Kidney (tissue), 14 donors: ENCODE measurements around the gene DDX41. TPM values are rescaled to one million over a fixed set of nuclear protein-coding genes. Genes with fewer than 3 reads are reported as not detected.

Source experiments
- DNase-seq, 5 donors: peaks; one replicate each; pipeline ENCODE4 v3.0.0-alpha.2; 2013 to 2020
- FAIRE-seq: peaks from 2 replicates; lab custom pipeline; 2012; peaks lifted over from hg19 to GRCh38; lab: Jason Lieb, UNC
- H3K27ac ChIP-seq, 2 donors: one replicate each; pipeline ENCODE4 v1.7.0; 2013; ENCODE audit warnings: low read depth in 2 of 2, low read length in 2 of 2, inconsistent platforms in 1 of 2
- H3K27me3 ChIP-seq: one replicate; pipeline ENCODE4 v1.7.1; 2013; ENCODE audit warnings: low read length, inconsistent platforms; ENCODE audit not compliant: control insufficient read depth, insufficient read depth
- H3K36me3 ChIP-seq, 3 donors: one replicate each; pipeline versions ENCODE4 v1.7.0 to v1.7.1; 2013; ENCODE audit warnings: low read length in 3 of 3, control low read depth in 1 of 3, inconsistent platforms in 1 of 3; ENCODE audit not compliant: insufficient read depth in 3 of 3, control insufficient read depth in 2 of 3
- H3K4me1 ChIP-seq, 3 donors: one replicate each; pipeline versions ENCODE4 v1.7.0 to v1.7.1; 2013; ENCODE audit warnings: low read length in 3 of 3, inconsistent platforms in 1 of 3, low read depth in 1 of 3; ENCODE audit not compliant: control insufficient read depth in 2 of 3, insufficient read depth in 2 of 3
- H3K4me3 ChIP-seq, 3 donors: one replicate each; pipeline versions ENCODE4 v1.7.0 to v1.8.1; 2013; ENCODE audit warnings: low read length in 3 of 3, control low read depth in 1 of 3, inconsistent platforms in 1 of 3
- H3K9ac ChIP-seq, 3 donors: one replicate each; pipeline versions ENCODE4 v1.7.0 to v1.7.1; 2013; ENCODE audit warnings: low read length in 3 of 3, control low read depth in 1 of 3, inconsistent platforms in 1 of 3
- H3K9me3 ChIP-seq, 3 donors: one replicate each; pipeline versions ENCODE4 v1.7.0 to v1.7.1; 2013; ENCODE audit warnings: low read length in 3 of 3, control low read depth in 1 of 3, inconsistent platforms in 1 of 3; ENCODE audit not compliant: control insufficient read depth in 2 of 3, insufficient read depth in 1 of 3
- CTCF ChIP-seq: IDR thresholded peaks from 3 replicates; pipeline ENCODE4 v1.5.1; 2012; ENCODE audit warnings: mild to moderate bottlenecking, moderate library complexity, borderline replicate concordance; ENCODE audit not compliant: insufficient read depth; ENCODE audit errors: extremely low read depth
- intact Hi-C: fragments of 100-400 bp; cut with DNase I; formaldehyde crosslinking; loops from one replicate; pipeline ENCODE4 v1.11.1; 2022
- polyA plus RNA-seq: library from polyadenylated mRNA; stranded (reverse); fragments of 350-450 nt; fragmentation: Illumina TruSeq; extraction: RNeasy Lipid Tissue Mini Kit (QIAGEN cat#74804); gene quantifications from one replicate; pipeline ENCODE4 v1.2.3, GENCODE V29; 2014; ENCODE audit warnings: low read depth, low replicate concordance; ENCODE audit not compliant: insufficient read depth
- total RNA-seq: library from RNA; stranded (reverse); fragmentation: NEBNext Ultra II Directional; extraction: Animal tissue kit (Norgen Biotek cat#: 25700); gene quantifications from one replicate; pipeline ENCODE4 v1.2.1, GENCODE V29; 2021
- donor health status: control.
- donor health status: control.
- donor health status: control.
- donor health status: control.
- donor health status: control.
- donor health status: DM: yes; HTN: yes; CAD: no.
- donor health status: Normal renal cell carcinoma (clear cell type).

Gene DDX41
- total and polyA plus RNA-seq, 2 donors from 2014 or later = 86.7 to 97.3 TPM

- Histone ChIP-seq H3K9me3 (no peaks in the 10 kb centered on the region), H3K4me3 (peak overlapping the region in 1 of 3 donors; percentile 99), H3K4me1 (peaks cover 3 to 16% (median 15%) of the 10 kb centered on the region in 3 donors), H3K9ac (no peak overlapping the region), H3K36me3 (peaks cover 0 to 8% (median 0%) of the 10 kb centered on the region in 3 donors), H3K27ac (no peak overlapping the region), H3K27me3 (no peaks in the 10 kb centered on the region)
- intact Hi-C loops = no loop called here
- DNase-seq (no peak), FAIRE-seq (no peak)
- no peak for TF ChIP-seq CTCF
Observed at GRCh38 chr5:177555228-177555627, 38.5 kb upstream of the DDX41 start.

DNA sequence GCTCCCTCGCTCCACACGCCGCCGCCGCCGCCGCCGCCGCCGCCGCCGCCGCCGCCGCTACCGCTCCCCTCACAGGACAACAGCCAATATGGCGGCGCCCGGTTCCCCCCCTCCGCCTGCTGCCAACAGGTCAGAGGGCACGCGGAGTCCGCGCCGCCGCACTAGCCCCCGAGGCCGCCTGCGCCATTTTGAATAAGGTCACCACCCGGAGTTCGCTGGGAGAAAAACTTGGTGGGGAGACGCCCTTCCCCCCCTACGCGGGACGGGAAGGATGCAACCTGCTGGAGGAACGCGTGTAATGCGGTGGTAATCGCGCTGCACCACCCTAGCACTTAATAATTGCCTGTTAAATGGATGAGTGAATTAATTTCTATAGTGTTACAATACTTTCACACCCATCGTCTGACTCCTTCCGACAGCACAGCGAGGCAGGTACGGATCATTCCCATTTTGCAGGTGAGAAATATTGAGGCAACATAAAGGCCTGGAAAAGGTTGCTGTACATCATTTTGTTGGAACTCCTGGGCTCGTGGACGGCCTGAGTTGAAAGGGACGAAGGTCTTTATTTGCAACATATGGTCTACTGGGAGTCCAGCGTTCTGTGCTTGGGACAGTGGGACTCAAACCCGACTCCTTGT is 37.8 kb upstream of the DDX41 start, which contains the start of gene FAM193B:
FAM193B (minus strand) TSS at position 90 of the 638 bp plus-strand sequence. CDS start 105 bp downstream, outside the sequence.
- intact Hi-C loops = no loop called here
- Histone ChIP-seq H3K36me3 (peaks cover 0 to 8% (median 0%) of the 10 kb centered on the region in 3 donors), H3K4me3 (peak within 1 kb of the TSS; percentile 85 to 99 (median 89)), H3K9ac (peak within 1 kb of the TSS; percentile 65 to 80 (median 75)), H3K27me3 (no peaks in the 10 kb centered on the region), H3K9me3 (no peaks in the 10 kb centered on the region), H3K4me1 (peaks cover 3 to 16% (median 15%) of the 10 kb centered on the region in 3 donors), H3K27ac (peak within 1 kb of the TSS; percentile 24 to 57)
- no peak for TF ChIP-seq CTCF
- peak; percentile 95 to 98 (median 97) for DNase-seq
- no peak for FAIRE-seq

GRCh38 chr5:177553671-177554429 is 37.1 kb upstream of the DDX41 start:
- Histone ChIP-seq H3K4me3 (peak overlapping the region; percentile 55 to 73 (median 70)), H3K4me1 (peaks cover 3 to 16% (median 15%) of the 10 kb centered on the region in 3 donors), H3K27me3 (no peaks in the 10 kb centered on the region), H3K27ac (peak overlapping the region; percentile 24 to 57), H3K9ac (peak overlapping the region; percentile 31 to 65 (median 61)), H3K36me3 (peaks cover 0 to 8% (median 0%) of the 10 kb centered on the region in 3 donors), H3K9me3 (no peaks in the 10 kb centered on the region)
- DNase-seq = peak; percentile 38 to 87 (median 55)
- TF ChIP-seq CTCF = no peak
- no peak for FAIRE-seq
- intact Hi-C loops = no loop called here
